Measurements from ENCODE around the gene TCEAL7.

DNA sequence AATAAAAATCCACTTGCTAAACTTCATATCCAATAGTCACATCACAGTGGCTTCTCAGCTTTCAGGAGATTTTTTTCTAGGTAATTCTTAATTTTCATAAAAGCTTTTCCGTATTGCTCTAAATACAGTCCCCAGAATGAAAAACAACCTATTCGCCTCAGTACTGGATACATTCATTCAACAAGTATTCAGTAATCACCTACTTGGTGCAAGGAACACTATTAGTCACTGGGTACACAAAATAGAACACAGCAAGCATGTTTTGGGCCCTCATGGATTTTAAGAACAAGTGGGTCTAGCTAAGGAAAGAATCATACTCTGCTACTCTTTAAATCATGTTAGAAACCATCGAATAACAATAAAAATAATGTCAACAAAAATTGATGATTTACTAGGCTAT lies 43.5 kb downstream of the TCEAL7 start:
- TF ChIP-seq, protein P1, sequence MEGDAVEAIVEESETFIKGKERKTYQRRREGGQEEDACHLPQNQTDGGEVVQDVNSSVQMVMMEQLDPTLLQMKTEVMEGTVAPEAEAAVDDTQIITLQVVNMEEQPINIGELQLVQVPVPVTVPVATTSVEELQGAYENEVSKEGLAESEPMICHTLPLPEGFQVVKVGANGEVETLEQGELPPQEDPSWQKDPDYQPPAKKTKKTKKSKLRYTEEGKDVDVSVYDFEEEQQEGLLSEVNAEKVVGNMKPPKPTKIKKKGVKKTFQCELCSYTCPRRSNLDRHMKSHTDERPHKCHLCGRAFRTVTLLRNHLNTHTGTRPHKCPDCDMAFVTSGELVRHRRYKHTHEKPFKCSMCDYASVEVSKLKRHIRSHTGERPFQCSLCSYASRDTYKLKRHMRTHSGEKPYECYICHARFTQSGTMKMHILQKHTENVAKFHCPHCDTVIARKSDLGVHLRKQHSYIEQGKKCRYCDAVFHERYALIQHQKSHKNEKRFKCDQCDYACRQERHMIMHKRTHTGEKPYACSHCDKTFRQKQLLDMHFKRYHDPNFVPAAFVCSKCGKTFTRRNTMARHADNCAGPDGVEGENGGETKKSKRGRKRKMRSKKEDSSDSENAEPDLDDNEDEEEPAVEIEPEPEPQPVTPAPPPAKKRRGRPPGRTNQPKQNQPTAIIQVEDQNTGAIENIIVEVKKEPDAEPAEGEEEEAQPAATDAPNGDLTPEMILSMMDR (IDR thresholded peaks at IDR 0.05) = no peak
- TF ChIP-seq POLR2A (IDR thresholded peaks at IDR 0.05) = no peak

All from prostate gland (tissue), 2 donors.